Dendritic cell treated with granulocyte-macrophage colony-stimulating factor and Interleukin-4, amounts not matched to agents 40 ng/mL and 50 ng/mL, for 4 days (primary cell): ENCODE measurements around the gene AGPAT3.

ENCODE experiments used
- H3K27ac Mint-ChIP-seq: one replicate; pipeline ENCODE4 v1.8.0; 2022; ENCODE audit warnings: mild to moderate bottlenecking, mixed read lengths
- H3K27me3 Mint-ChIP-seq: one replicate; pipeline ENCODE4 v1.8.0; 2022; ENCODE audit warnings: mild to moderate bottlenecking, mixed read lengths
- H3K36me3 Mint-ChIP-seq: one replicate; pipeline ENCODE4 v1.8.0; 2022; ENCODE audit warnings: low read depth, mixed read lengths
- H3K4me1 Mint-ChIP-seq: one replicate; pipeline ENCODE4 v1.8.0; 2022; ENCODE audit warnings: low read depth, mixed read lengths
- H3K4me3 Mint-ChIP-seq: one replicate; pipeline ENCODE4 v1.8.0; 2022; ENCODE audit warnings: mild to moderate bottlenecking, moderate library complexity, mixed read lengths
- H3K9me3 Mint-ChIP-seq: one replicate; pipeline ENCODE4 v1.8.0; 2022; ENCODE audit warnings: mixed read lengths
- intact Hi-C: fragments of 100-400 bp; cut with micrococcal nuclease; formaldehyde crosslinking; loops from one replicate; pipeline ENCODE4 v1.15.0; 2022

Gene AGPAT3

GRCh38 chr21:43948740-43949498, 83.9 kb downstream of the AGPAT3 start:
- H3K27me3 Mint-ChIP-seq: no peaks in the 10 kb centered on the region
- H3K9me3 Mint-ChIP-seq: peaks cover 11% of the 10 kb centered on the region
- peaks cover 25% of the 10 kb centered on the region for H3K4me1 Mint-ChIP-seq
- no peak overlapping the region for H3K27ac Mint-ChIP-seq
- peaks cover 96% of the 10 kb centered on the region for H3K36me3 Mint-ChIP-seq
- intact Hi-C loops: no loop called here
- no peak overlapping the region for H3K4me3 Mint-ChIP-seq

DNA sequence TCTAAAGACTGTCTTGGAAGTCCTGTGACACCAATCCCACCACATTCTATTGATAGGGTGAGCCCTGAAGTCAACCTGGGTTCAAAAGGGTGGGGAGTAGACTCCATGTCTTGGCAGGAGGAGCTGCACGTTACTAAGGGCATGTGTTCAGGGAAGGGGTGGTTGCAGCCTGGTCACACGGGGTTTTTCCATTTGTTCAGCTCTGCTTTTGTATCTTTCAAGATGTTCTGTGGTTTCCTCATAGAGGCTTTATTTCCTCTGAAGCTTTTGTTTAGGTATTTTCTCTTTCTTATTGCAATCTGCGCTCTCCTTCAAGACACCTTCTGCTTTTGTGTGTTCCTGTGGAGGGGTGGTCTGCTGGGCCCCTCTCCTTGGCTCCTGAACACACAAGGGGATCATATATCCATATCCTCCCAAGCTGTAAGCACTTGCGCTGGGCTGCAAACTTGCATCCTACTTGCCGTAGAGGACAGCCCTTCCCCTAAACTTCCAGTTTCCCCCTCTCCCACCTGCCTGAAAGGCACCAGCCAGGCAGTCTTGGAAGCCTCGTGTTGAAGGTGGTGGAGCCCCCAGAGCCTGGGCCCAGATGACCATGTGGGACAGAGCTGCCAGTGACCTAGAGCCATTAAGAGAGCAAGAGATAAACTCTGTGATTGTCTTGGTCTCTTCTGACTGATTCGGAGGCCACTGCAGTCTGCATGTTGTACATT, 84.6 kb downstream of the AGPAT3 start:
- intact Hi-C loops: no loop called here
- Mint-ChIP-seq H3K9me3 (peaks cover 11% of the 10 kb centered on the region), H3K36me3 (peaks cover 97% of the 10 kb centered on the region), H3K4me1 (peaks cover 25% of the 10 kb centered on the region), H3K27me3 (no peaks in the 10 kb centered on the region), H3K27ac (no peak overlapping the region), H3K4me3 (no peak overlapping the region)

DNA sequence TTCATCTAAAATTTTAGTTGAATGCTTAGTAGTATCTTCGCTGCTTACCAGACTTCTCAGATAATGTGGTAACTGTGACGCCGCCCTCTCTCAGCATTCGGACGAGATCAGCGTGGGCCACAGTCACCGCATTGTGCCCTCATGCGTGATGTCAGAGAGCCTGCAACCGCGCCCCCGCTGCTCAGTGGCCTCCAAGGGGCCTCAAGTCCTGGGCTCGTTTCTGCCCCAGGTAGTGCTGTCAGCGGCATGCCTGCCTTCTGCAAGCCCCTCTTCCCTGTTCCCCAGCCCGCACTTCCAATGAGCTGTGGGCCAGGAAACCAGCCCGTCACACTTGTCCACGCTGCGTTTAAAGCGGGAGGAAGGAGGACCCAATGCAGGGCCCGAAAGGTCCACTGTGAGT, 85.5 kb downstream of the AGPAT3 start:
- peaks cover 94% of the 10 kb centered on the region for H3K36me3 Mint-ChIP-seq
- peaks cover 25% of the 10 kb centered on the region for H3K4me1 Mint-ChIP-seq
- intact Hi-C loops: no loop called here
- no peak overlapping the region for H3K27ac Mint-ChIP-seq
- no peak overlapping the region for H3K4me3 Mint-ChIP-seq
- H3K27me3 Mint-ChIP-seq: no peaks in the 10 kb centered on the region
- peaks cover 11% of the 10 kb centered on the region for H3K9me3 Mint-ChIP-seq

DNA sequence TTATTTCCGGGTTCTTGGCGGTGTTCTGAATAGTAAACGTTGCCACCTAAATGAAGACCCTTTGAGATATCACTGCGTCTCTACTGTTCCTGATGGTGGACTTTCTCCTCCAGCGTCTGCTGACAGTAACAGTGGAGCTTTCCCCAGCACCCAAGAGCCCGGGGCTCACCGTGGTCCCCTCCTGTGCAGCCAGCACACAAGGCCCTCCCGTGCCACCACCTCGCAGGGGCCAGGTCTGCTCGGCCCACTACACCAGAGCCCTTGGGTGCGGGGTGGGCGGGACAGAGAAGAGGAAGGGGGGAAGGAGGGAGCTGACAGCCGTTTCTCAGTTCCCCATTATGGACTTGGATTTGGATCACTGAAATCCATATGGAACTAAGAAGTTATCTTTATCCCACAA, 85.9 kb downstream of the AGPAT3 start:
- H3K4me1 Mint-ChIP-seq: peaks cover 25% of the 10 kb centered on the region
- peaks cover 90% of the 10 kb centered on the region for H3K36me3 Mint-ChIP-seq
- no peaks in the 10 kb centered on the region for H3K27me3 Mint-ChIP-seq
- no peak overlapping the region for H3K4me3 Mint-ChIP-seq
- no peak overlapping the region for H3K27ac Mint-ChIP-seq
- intact Hi-C loops: no loop called here
- H3K9me3 Mint-ChIP-seq: peaks cover 11% of the 10 kb centered on the region

DNA sequence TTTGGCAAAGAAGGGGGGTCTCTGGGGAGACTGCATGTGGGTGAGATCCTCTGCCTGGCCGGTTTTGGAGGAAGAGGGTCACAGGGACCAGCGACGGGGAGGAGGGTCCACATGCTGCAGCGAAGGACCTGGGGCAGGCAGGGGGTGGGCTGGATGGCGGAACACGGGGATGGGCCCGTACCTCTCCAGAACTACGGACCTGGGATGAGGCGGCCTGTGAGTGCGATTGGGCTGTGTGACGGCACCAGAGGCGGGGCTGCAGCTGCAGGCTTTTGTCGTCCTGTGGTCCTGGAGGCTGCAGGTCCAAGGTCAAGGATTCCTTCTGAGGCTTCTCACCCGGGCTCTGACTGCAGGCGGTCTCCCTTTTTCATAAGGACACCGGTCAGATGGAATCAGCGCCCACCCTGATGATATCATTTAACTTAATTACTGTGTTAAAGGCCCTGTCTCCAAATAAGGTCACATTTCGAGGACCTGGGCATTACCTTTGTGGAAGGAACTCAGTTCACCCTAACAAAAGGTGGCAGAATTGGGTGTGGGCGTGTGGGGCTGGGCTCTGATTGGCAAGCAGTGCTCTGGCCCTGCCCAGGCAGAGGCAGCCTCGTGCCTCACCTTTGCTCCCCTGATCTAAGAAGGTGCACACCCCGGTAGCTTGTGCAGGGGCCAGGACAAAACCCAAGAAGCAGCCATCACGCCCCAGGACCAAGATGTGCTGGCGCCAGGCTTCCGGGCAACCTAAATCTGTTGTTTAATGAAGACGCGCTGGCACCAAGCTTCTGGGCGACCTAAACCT, 87.1 kb downstream of the AGPAT3 start:
- H3K4me1 Mint-ChIP-seq: peaks cover 25% of the 10 kb centered on the region
- H3K36me3 Mint-ChIP-seq: peaks cover 78% of the 10 kb centered on the region
- H3K27me3 Mint-ChIP-seq: no peaks in the 10 kb centered on the region
- peaks cover 11% of the 10 kb centered on the region for H3K9me3 Mint-ChIP-seq
- intact Hi-C loops: no loop called here
- no peak overlapping the region for H3K27ac Mint-ChIP-seq
- no peak overlapping the region for H3K4me3 Mint-ChIP-seq

DNA sequence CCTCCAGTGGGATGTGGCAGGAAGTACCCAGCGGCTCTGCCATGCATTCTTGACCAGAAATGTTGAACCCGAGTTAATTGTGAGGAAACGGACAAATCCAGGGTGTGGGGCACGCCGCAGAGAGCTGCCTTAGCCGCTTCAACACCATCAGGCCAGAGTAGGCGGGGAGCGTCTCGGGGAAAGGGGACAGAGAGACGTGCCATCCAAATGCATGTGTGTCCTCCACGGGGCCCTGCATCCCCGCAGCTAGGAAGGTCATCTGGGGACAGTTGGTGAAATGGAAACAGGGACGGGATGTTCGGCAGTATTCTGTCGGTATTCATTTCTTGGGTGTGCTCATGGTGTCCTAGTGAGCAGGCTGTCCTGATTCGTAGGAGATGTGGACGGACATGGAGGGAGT, 88.0 kb downstream of the AGPAT3 start:
- intact Hi-C loops: no loop called here
- Mint-ChIP-seq H3K36me3 (peaks cover 69% of the 10 kb centered on the region), H3K4me3 (no peak overlapping the region), H3K9me3 (peaks cover 7% of the 10 kb centered on the region), H3K27ac (no peak overlapping the region), H3K4me1 (peaks cover 25% of the 10 kb centered on the region), H3K27me3 (no peaks in the 10 kb centered on the region)

- Mint-ChIP-seq H3K9me3 (no peaks in the 10 kb centered on the region), H3K36me3 (peaks cover 59% of the 10 kb centered on the region), H3K27me3 (no peaks in the 10 kb centered on the region), H3K27ac (no peak overlapping the region), H3K4me1 (peaks cover 25% of the 10 kb centered on the region), H3K4me3 (no peak overlapping the region)
- intact Hi-C loops: no loop called here
Observed at GRCh38 chr21:43954042-43954441, 89.0 kb downstream of the AGPAT3 start.

- H3K27me3 Mint-ChIP-seq: no peaks in the 10 kb centered on the region
- H3K4me3 Mint-ChIP-seq: no peak overlapping the region
- intact Hi-C loops: no loop called here
- no peak overlapping the region for H3K27ac Mint-ChIP-seq
- H3K9me3 Mint-ChIP-seq: no peaks in the 10 kb centered on the region
- H3K4me1 Mint-ChIP-seq: peaks cover 20% of the 10 kb centered on the region
- H3K36me3 Mint-ChIP-seq: peaks cover 50% of the 10 kb centered on the region
Observed at GRCh38 chr21:43954896-43955295, 89.9 kb downstream of the AGPAT3 start.

DNA sequence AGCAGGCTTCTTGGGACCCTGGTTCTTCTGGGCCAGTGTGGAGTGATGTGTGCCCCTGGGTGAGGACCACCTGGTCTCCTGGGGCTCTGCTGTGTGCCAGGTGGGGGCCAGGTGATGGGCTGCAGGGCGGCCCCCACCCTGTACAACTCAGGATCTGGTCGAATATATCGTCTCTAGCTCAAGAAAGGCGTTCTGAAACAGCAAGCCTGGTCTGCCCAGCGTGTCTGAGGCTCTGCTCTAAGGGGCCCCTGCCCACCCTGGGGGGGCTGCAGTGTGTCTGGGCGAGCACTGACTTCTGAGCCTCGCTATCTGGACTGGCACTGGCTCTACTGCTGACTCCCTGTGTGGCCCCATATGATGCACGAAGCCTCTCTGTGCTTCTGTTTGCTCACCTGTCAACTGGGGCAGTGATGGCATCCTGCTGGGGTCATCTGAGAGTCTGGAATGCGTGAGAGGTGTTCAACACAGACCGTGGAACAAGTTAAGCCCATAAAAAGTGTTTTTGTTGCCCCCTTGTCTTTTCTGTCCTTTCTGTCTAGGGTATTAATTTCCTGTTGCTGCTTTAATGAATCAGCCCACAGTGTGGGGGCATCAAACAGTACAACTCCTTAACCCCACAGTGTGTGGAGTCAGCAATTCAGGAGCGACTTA, 91.1 kb downstream of the AGPAT3 start:
- intact Hi-C loops: no loop called here
- Mint-ChIP-seq H3K27me3 (no peaks in the 10 kb centered on the region), H3K4me3 (no peak overlapping the region), H3K9me3 (no peaks in the 10 kb centered on the region), H3K27ac (no peak overlapping the region), H3K4me1 (peaks cover 8% of the 10 kb centered on the region), H3K36me3 (peaks cover 38% of the 10 kb centered on the region)

- Mint-ChIP-seq H3K27me3 (no peaks in the 10 kb centered on the region), H3K27ac (no peak overlapping the region), H3K4me1 (peaks cover 3% of the 10 kb centered on the region), H3K4me3 (no peak overlapping the region), H3K36me3 (peaks cover 33% of the 10 kb centered on the region), H3K9me3 (no peaks in the 10 kb centered on the region)
- intact Hi-C loops: no loop called here
Observed at GRCh38 chr21:43956670-43957035, 91.6 kb downstream of the AGPAT3 start.

- Mint-ChIP-seq H3K4me3 (no peak overlapping the region), H3K9me3 (no peaks in the 10 kb centered on the region), H3K27me3 (no peaks in the 10 kb centered on the region), H3K36me3 (peaks cover 28% of the 10 kb centered on the region), H3K4me1 (no peaks in the 10 kb centered on the region), H3K27ac (no peak overlapping the region)
- intact Hi-C loops: no loop called here
Observed at GRCh38 chr21:43957128-43957571, 92.1 kb downstream of the AGPAT3 start.

DNA sequence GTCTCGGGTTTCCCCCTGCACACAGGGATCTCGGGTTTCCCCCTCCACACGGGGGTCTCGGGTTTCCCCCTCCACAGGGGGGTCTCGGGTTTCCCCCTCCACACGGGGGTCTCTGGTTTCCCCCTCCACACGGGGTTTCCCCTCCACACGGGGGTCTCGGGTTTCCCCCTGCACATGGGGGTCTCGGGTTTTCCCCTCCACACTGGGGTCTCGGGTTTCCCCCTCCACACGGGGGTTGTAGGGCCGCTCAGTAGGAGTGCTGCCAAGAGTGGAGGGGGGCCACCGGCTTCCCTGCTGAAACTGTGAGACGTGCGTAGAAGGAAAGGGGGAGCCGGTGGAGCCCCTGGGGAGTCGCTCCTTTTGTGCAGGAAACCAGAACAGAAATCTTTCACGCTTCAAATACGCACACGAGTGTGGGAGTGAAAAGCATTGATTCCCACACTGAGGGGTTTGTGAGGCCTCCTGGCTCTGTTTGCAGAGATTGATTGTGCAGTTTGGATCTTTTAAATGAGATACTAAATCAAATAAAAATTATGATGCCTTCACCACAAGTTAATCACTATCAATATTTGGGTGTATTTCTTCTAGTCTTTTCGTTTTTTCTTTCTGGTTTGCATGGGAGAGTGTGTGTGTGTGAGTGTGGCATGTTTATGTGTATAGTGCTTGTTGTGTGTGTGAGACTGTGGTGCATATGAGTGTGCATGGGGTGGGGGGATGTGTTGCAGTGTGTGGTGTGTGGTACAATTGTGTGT, 92.8 kb downstream of the AGPAT3 start:
- Mint-ChIP-seq H3K4me1 (no peaks in the 10 kb centered on the region), H3K4me3 (no peak overlapping the region), H3K27ac (no peak overlapping the region), H3K36me3 (peaks cover 27% of the 10 kb centered on the region), H3K27me3 (no peaks in the 10 kb centered on the region), H3K9me3 (no peaks in the 10 kb centered on the region)
- intact Hi-C loops: no loop called here

DNA sequence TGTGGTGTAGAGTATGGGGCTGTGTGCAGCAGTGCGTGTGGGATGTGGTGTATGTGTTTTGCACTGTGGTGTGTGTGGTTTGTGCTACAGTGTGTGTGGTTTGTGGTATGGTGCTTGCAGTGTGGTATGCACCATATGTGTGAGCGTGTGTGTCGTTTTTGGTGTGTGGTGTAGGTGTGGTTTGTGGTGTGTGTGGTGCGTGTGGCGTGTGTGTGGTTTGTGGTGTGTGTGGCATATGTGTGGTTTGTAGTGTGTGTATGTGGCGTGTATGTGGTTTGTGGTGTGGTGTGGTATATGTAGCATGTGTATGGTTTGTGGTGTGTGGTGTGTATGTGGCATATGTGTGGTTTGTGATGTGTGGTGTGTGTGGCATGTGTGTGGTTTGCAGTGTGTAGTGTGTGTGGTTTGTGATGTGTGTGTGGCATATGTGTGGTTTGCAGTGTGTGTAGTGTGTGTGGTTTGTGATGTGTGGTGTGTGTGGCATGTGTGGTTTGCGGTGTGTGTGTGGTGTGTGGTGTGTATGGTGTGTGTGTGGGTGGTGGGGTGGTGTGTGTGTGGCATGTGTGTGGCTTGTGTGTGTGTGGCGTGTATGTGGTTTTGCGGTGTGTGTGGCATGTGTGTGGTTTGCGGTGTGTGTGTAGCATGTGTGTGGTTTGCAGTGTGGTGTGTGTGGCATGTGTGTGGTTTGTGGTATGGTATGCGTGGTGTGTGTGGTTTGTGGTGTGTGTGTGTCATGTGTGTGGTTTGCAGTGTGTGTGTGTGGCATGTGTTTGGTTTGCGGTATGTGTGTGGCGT, 93.5 kb downstream of the AGPAT3 start:
- Mint-ChIP-seq H3K36me3 (peaks cover 30% of the 10 kb centered on the region), H3K27ac (no peak overlapping the region), H3K4me3 (no peak overlapping the region), H3K9me3 (no peaks in the 10 kb centered on the region), H3K4me1 (no peaks in the 10 kb centered on the region), H3K27me3 (no peaks in the 10 kb centered on the region)
- intact Hi-C loops: no loop called here
